ENCODE measurements around the gene ALDH2.

The ALDH2 gene

DNA sequence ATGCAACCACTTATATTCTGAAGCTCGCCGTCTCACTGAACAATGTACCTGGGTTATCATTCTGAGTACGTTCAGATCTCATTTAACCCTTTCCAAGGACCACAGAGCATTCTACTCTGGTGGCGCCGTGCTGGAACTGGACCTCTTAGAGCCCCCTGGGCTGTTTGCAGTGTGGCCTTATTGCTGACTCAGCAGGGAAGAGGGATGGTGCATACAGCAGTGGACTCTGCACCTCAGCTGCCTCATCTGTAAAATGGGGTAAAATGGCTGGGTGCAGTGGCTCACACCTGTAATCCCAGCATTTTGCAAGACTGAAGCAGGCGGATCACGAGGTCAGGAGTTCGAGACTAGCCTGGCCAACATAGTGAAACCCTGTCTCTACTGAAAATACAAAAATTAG is 2.9 kb downstream of the ALDH2 start:
- Mint-ChIP-seq H3K4me3 (no peak overlapping the region), H3K27ac (no peak overlapping the region), H3K27me3 (peaks cover 40% of the 10 kb centered on the region), H3K9me3 (no peaks in the 10 kb centered on the region), H3K4me1 (peaks cover 28% of the 10 kb centered on the region)
- ATAC-seq (no peak), DNase-seq (no peak)

GRCh38 chr12:111773801-111774551 is 7.2 kb downstream of the ALDH2 start:
- no peak overlapping the region for H3K27ac Mint-ChIP-seq
- H3K27me3 Mint-ChIP-seq: peaks cover 7% of the 10 kb centered on the region
- H3K4me3 Mint-ChIP-seq: no peak overlapping the region
- ATAC-seq (no peak), DNase-seq (no peak)
- H3K9me3 Mint-ChIP-seq: no peaks in the 10 kb centered on the region
- H3K4me1 Mint-ChIP-seq: peaks cover 18% of the 10 kb centered on the region

- Mint-ChIP-seq H3K27ac (peak overlapping the region; percentile 39 to 80), H3K27me3 (peaks cover 7% of the 10 kb centered on the region), H3K4me3 (peak overlapping the region in 1 of 2 donors; percentile 56), H3K9me3 (no peaks in the 10 kb centered on the region), H3K4me1 (peaks cover 18% of the 10 kb centered on the region)
- DNase-seq: no peak
- ATAC-seq: no peak
Observed at GRCh38 chr12:111775205-111776193, 8.8 kb downstream of the ALDH2 start.

GRCh38 chr12:111776836-111777344 is 10.2 kb downstream of the ALDH2 start:
- peak overlapping the region; percentile 42 to 46 for H3K27ac Mint-ChIP-seq
- H3K4me1 Mint-ChIP-seq: peaks cover 18% of the 10 kb centered on the region
- DNase-seq (no peak), ATAC-seq (no peak)
- peaks cover 7% of the 10 kb centered on the region for H3K27me3 Mint-ChIP-seq
- H3K4me3 Mint-ChIP-seq: no peak overlapping the region
- H3K9me3 Mint-ChIP-seq: no peaks in the 10 kb centered on the region

DNA sequence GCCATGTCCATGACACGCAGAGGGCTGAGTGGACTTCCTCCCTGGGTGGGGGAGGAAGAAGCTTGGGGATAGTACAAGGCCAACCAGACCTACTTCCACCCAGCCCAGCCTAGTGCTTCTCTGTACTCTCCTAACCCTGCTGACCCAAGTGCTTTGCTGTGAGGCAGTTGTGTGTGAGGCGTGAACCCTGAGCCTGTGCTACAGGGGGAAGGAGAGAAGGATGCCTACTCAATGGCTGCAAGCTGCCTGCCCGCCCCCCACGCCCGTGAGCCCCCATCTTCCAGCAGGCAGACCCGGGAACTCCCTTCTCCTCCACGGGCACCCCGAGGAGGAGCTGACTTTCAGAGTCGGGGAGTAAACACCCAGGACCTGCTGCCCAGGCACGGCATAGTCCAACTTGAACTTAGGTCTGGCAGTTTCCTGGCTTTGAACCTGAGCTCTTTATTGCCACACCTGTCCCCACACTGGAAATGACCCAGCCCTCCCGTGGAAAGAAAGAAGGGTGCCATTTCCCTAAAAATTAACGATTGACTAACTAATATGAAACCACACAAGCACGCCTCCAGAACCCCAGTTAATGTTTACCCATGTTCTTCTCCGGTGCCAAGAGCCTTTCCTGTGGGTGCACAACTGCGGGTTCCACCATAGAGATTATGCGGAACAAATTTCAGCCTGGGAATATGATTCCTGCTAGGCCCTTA is 10.8 kb downstream of the ALDH2 start:
- Mint-ChIP-seq H3K4me1 (peaks cover 18% of the 10 kb centered on the region), H3K4me3 (no peak overlapping the region), H3K27me3 (peaks cover 7% of the 10 kb centered on the region), H3K9me3 (no peaks in the 10 kb centered on the region), H3K27ac (peak overlapping the region in 1 of 2 donors; percentile 42)
- DNase-seq: no peak
- ATAC-seq: no peak

- H3K27me3 Mint-ChIP-seq: no peaks in the 10 kb centered on the region
- peaks cover 10% of the 10 kb centered on the region for H3K4me1 Mint-ChIP-seq
- ATAC-seq (no peak), DNase-seq (no peak)
- no peak overlapping the region for H3K4me3 Mint-ChIP-seq
- H3K27ac Mint-ChIP-seq: no peak overlapping the region
- no peaks in the 10 kb centered on the region for H3K9me3 Mint-ChIP-seq
Observed at GRCh38 chr12:111780166-111780565, 13.4 kb downstream of the ALDH2 start.

- DNase-seq: no peak
- H3K4me1 Mint-ChIP-seq: peaks cover 6% of the 10 kb centered on the region
- no peak for ATAC-seq
- H3K27me3 Mint-ChIP-seq: no peaks in the 10 kb centered on the region
- H3K4me3 Mint-ChIP-seq: no peak overlapping the region
- H3K27ac Mint-ChIP-seq: no peak overlapping the region
- no peaks in the 10 kb centered on the region for H3K9me3 Mint-ChIP-seq
Observed at GRCh38 chr12:111780615-111781014, 13.9 kb downstream of the ALDH2 start.

DNA sequence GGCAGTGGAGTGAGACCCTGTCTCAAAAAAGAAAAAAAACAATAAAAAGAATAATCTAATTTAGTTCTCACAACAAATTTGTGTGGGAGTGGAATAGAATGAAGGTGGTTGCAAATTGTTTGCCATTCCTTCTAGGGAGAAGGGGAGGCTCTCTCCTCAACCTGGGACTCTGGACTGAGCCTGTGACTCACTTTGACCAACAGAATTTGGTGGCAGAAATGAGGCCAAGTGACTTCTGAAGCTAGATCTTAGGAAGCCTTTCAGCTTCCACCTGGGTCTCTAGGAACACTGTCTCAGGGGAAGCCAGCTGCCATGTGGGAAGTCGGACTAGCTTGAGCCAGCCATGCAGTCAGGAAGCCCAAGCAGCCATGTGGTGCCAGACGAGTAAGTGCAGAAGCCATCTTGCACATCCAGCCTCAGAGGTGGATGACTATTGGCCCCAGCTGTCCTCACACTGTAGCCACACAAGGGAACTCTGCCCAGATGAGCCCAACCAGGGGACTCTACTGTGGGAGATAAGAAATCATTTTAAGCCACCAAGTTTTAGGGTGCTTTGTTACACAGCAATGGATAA is 14.4 kb downstream of the ALDH2 start:
- Mint-ChIP-seq H3K4me3 (no peak overlapping the region), H3K27ac (no peak overlapping the region), H3K27me3 (no peaks in the 10 kb centered on the region), H3K9me3 (no peaks in the 10 kb centered on the region), H3K4me1 (peaks cover under 1% of the 10 kb centered on the region)
- ATAC-seq (no peak), DNase-seq (no peak)

DNA sequence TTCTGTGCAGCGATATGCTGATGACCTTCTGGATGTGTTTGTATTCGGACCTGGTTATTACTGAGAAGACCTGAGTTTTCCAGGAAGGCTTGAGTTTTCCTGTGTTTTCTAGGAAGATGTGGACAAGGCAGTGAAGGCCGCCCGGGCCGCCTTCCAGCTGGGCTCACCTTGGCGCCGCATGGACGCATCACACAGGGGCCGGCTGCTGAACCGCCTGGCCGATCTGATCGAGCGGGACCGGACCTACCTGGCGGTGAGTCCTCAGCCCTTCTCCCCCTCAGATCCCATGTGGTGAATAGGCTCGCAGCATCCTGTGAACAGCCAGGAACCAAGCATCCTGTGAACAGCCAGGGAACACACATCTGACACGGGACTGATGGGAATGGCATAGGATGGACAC is 16.3 kb downstream of the ALDH2 start:
- H3K9me3 Mint-ChIP-seq: no peaks in the 10 kb centered on the region
- no peak overlapping the region for H3K27ac Mint-ChIP-seq
- no peak for ATAC-seq
- H3K4me1 Mint-ChIP-seq: no peaks in the 10 kb centered on the region
- H3K27me3 Mint-ChIP-seq: no peaks in the 10 kb centered on the region
- DNase-seq: no peak
- no peak overlapping the region for H3K4me3 Mint-ChIP-seq

- no peaks in the 10 kb centered on the region for H3K27me3 Mint-ChIP-seq
- DNase-seq: no peak
Observed at GRCh38 chr12:111784953-111785352, 18.2 kb downstream of the ALDH2 start.

DNA sequence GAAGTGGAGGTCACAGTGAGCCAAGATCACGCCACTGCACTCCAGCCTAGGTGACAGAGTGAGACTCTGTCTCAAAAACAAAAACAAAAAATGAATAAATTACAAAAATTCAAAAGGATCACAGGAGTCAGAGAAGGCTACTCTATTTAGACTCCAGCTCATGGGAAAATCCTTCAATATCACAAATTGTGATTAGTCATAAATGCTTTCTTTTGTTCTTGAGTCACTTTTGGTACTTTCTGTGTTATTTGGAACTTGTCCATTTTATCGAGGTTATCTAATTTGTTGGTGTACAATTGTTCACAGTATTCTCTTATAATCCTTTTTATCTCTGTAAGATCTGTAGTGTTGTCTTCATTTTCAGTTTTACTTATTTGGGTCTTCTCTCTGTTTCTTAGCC is 18.9 kb downstream of the ALDH2 start:
- no peaks in the 10 kb centered on the region for H3K4me1 Mint-ChIP-seq
- no peak overlapping the region for H3K4me3 Mint-ChIP-seq
- H3K9me3 Mint-ChIP-seq: no peaks in the 10 kb centered on the region
- no peaks in the 10 kb centered on the region for H3K27me3 Mint-ChIP-seq
- no peak overlapping the region for H3K27ac Mint-ChIP-seq
- DNase-seq (no peak), ATAC-seq (no peak)

More at GRCh38 chr12:111784953-111785352, 18.2 kb downstream of the ALDH2 start:
- Mint-ChIP-seq H3K4me3 (no peak overlapping the region), H3K4me1 (no peaks in the 10 kb centered on the region), H3K27ac (no peak overlapping the region), H3K9me3 (no peaks in the 10 kb centered on the region)
- no peak for ATAC-seq

- no peak for DNase-seq
- H3K4me3 Mint-ChIP-seq: no peak overlapping the region
- no peaks in the 10 kb centered on the region for H3K27me3 Mint-ChIP-seq
- H3K4me1 Mint-ChIP-seq: no peaks in the 10 kb centered on the region
- no peak for ATAC-seq
- H3K9me3 Mint-ChIP-seq: no peaks in the 10 kb centered on the region
- H3K27ac Mint-ChIP-seq: no peak overlapping the region
Observed at GRCh38 chr12:111788178-111788654, 21.5 kb downstream of the ALDH2 start.

- no peaks in the 10 kb centered on the region for H3K4me1 Mint-ChIP-seq
Observed at GRCh38 chr12:111789779-111790178, 23.0 kb downstream of the ALDH2 start.

DNA sequence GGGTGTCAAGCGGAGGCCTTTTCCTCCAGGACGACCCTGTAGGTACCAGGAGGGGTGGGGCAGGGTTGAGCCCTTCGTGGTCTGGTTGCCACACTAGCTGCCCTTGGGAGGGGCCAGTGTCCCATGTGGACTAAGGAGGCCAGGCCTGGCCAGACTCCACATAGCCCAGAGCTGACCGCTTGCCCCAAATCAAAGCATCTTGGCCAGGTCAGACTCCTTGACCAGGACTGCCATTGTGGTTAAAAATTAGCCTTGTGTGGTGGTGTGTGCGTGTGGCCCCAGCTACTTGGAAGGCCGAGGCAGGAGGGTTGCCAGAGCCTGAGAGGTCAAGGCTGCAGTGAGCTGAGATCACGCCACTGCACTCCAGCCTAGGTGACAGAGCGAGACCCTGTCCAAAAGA is 24.8 kb downstream of the ALDH2 start:
- Mint-ChIP-seq H3K4me3 (no peak overlapping the region), H3K27me3 (no peaks in the 10 kb centered on the region), H3K9me3 (no peaks in the 10 kb centered on the region), H3K27ac (peak overlapping the region in 1 of 2 donors; percentile 42), H3K4me1 (no peaks in the 10 kb centered on the region)
- ATAC-seq (no peak), DNase-seq (no peak)

More at GRCh38 chr12:111789779-111790178, 23.0 kb downstream of the ALDH2 start:
- Mint-ChIP-seq H3K27me3 (no peaks in the 10 kb centered on the region), H3K9me3 (no peaks in the 10 kb centered on the region), H3K4me3 (no peak overlapping the region), H3K27ac (no peak overlapping the region)
- ATAC-seq (no peak), DNase-seq (no peak)
